ENCODE results near the gene MED23.
"Not testable (repeated sequence)": the region's sequence is repeated elsewhere in the genome, so short reads cannot be mapped to it uniquely, and the experiment has no call there.

Gene MED23

DNA sequence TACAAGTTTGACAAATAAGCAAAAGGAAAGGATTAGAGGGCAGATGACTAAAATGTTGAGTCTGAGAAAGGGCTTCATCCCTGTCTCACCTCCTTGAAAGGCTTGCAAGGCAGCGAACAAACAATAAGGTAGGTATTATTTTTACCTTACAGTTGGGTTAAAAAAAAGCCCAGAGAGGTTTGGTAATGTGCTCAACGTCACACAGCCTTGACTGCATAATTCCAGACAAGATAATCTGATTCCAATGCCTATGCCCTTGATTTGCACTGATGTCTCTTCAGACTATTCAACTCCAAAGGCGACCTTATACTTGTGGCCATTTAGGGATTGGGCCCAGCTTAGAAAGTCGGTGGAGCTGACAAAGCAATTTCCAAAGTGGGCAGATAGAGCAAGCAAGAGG lies 53.4 kb downstream of the MED23 start:
- no peak for DNase-seq (ENCODE audit: low read depth)

- DNase-seq (ENCODE audit: low read depth) = no peak
Observed at GRCh38 chr6:131574133-131574532, 53.9 kb downstream of the MED23 start.

- DNase-seq (ENCODE audit: low read depth) = no peak
Observed at GRCh38 chr6:131572686-131573415, 55.2 kb downstream of the MED23 start, which contains the start of gene ARG1. TSS of gene ARG1 (plus strand) at chr6:131573226. CDS start at chr6:131573283, 57 bp downstream.

DNA sequence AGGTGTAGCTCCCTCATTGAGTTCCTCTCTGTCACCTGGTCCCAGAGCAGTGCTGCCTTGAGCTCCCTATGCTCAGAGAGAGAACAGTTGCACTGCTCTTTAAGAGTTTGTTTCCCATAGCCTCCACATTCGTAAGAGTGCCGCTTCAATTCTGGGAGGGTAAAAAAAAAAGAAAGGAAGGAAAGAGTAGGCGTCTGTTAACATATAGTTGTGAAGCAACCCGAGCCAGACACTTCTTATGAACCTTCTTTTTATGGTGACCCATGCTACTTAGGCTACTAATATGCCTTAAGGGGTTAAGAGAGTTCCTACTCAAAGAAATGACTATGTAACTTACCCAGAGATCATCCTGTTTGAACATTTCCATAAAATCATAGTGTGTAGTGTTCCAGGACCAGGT lies 59.3 kb downstream of the MED23 start:
- DNase-seq (ENCODE audit: low read depth) = no peak

DNA sequence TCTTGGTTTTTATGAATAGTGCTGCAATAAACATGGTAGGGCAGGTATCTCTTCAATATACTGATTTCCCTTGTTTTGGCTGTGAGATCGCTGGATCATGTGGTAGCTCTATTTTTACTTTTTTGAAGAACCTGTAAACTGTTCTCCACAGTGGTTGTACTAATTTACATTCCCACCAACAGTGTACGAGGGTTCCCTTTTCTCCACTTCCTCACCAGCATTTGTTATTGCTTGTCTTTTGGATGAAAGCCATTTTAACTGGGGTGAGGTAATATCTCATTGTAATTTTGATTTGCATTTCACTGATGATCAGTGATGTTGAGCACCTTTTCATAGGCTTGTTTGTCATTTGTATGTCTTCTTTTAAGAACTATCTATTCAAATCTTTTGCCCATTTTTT lies 63.0 kb downstream of the MED23 start:
- no peak for DNase-seq (ENCODE audit: low read depth)

GRCh38 chr6:131561925-131562707 lies 65.9 kb downstream of the MED23 start:
- no peak for DNase-seq (ENCODE audit: low read depth)

GRCh38 chr6:131558922-131559321 lies 69.1 kb downstream of the MED23 start:
- no peak for DNase-seq (ENCODE audit: low read depth)

DNA sequence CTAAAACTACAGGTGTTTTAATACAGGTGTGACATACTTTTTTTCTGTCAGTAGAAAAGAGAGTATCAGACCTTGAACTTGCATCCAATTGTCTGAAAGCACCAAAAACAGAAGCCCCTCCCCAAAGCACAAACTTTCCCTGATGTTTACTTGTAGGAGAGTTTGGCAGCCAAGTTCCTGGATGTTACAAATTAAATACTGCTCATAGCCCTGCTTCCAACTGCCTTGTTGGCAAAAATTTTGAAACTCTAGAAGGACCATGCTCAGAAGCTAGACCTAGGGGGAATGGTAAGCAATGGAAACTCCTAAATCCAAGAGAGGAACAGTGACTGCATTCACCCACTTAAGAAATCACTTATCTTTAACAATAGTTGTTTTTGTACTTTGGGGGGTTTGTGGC lies 72.0 kb downstream of the MED23 start:
- no peak for DNase-seq (ENCODE audit: low read depth)

- no peak for DNase-seq (ENCODE audit: low read depth)
Observed at GRCh38 chr6:131552572-131552971, 75.5 kb downstream of the MED23 start.

- no peak for DNase-seq (ENCODE audit: low read depth)
Observed at GRCh38 chr6:131551902-131552301, 76.1 kb downstream of the MED23 start.

DNA sequence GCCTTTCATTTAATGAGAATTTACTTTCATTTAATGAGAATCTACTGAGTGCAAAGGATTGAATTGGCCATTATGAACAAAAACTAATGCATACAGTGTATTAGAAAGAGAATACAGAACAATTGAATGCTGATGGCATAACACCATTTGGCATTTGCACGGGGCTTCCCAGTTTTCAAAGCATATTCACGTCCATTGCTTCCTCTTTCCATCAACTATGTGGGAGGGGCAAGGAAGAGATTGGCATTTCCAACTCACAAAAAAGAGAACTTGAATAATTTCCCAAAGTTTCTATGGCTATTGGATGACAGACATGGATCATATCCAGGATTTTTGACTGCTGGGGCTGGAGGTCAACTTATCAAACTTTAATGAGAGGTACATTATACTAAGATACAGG lies 78.2 kb downstream of the MED23 start:
- no peak for DNase-seq (ENCODE audit: low read depth)

GRCh38 chr6:131548441-131548840 lies 79.6 kb downstream of the MED23 start:
- no peak for DNase-seq (ENCODE audit: low read depth)

DNA sequence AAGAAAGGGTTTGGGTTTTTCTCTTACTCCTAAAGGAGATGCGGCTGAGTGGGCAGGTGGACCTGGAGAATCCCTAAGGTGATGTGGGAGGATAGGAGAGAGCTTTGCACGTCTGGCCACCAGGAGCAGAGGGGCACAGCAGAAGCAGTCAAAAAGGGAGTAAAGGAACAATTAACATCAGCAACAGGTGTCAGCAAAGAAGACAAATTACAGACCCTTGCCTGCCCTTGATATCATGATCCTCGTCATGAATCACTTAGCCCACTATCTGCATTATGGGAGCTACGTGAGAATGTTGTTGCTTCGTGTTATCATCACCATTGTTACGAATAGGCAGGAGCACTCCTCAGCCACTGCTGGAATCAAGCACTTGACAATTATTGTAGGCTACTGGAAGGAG lies 80.6 kb downstream of the MED23 start:
- DNase-seq (ENCODE audit: low read depth) = no peak

DNA sequence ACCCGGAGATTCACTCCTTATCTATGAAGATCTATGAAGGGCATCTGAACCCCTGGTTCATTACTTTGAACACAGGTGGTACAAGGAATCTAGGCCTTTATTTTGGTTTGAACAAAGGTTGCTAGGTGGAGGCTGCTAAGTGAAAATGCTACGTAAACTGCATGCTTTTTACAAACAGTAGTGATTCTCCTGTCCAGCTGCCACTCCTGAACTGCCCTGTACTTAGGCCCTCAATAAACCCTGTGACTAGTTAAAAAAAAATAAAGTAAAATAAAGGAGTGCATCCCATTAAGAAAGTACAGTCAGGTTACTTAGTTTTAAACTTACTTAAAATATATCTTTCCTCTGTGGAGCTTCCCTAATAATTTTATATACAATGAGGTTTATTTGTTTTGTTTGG lies 82.7 kb downstream of the MED23 start:
- DNase-seq (ENCODE audit: low read depth) = no peak

GRCh38 chr6:131538615-131539014 lies 89.4 kb downstream of the MED23 start:
- not testable (repeated sequence) for DNase-seq (ENCODE audit: low read depth)

- no peak for DNase-seq (ENCODE audit: low read depth)
Observed at GRCh38 chr6:131532580-131533039, 95.4 kb downstream of the MED23 start.

DNA sequence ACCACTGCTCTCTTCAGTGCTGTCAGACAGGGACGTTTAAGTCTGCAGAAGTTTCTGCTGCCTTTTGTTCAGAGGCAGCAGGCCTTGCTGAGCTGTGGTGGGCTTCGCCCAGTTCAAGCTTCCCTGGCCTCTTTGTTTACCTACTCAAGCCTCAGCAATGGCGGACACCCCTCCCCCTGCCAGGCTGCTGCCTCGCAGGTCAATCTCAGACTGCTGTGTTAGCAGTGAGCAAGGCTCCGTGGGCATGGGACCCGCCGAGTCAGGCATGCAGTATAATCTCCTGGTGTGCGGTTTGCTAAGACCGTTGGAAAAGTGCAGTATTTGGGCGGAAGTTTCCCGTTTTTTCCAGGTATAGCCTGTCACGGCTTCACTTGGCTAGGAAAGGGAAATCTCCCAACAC lies 96.4 kb downstream of the MED23 start:
- not testable (repeated sequence) for DNase-seq (ENCODE audit: low read depth)

- DNase-seq (ENCODE audit: low read depth) = not testable (repeated sequence)
Observed at GRCh38 chr6:131530936-131531335, 97.1 kb downstream of the MED23 start.

- DNase-seq (ENCODE audit: low read depth) = no peak
Observed at GRCh38 chr6:131524695-131525336, 103.2 kb downstream of the MED23 start.

DNA sequence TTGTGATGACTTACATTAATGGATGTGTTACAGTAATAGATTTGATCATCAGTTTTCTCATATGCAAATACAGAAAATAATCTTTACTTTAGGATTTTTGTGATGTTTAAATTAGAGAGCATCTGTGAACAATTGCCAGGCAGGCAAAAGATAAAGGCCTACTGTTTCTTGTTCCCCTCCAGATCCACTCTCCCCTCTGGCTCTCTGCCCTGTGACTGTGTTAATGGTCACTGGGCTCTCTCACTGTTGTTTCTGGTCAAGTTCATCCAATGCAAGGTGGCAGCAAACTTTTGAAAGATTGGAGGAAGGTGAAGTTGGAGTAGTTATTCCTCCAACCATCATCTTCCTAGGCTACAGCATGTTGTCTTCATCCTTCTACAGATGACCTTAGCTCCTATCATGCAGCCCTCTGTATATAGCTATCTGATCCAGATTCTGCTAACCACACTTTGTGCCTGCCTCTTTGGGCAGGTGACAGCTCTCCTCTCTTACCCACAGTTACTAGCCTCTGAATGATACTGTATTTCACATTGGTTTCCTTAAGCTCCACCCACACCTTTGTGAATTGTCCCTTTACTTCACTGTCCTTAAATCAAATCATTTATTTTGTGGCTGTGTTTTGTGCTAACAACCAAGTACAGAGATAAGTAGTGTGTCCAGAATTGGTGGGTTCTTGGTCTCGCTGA lies 103.9 kb downstream of the MED23 start:
- no peak for DNase-seq (ENCODE audit: low read depth)

Measured in CMK (cell line).